Measurements from ENCODE around the gene KRTCAP2.

- TF ChIP-seq CTCF (IDR thresholded peaks at IDR 0.05) (no peak), ZFX (IDR thresholded peaks at IDR 0.05; ENCODE audit: borderline replicate concordance) (no peak)
These were observed 44.9 kb downstream of the KRTCAP2 start for GRCh38 chr1:155127967-155128754.

Measured in 22Rv1 (cell line).